C4-2B (cell line): ENCODE data around the gene FYB2.

Experiments
- CTCF ChIP-seq: fragments of 450-650 bp; conservative IDR thresholded peaks from 2 replicates; pipeline ENCODE4 v1.5.1; 2017; ENCODE audit warnings: mild to moderate bottlenecking
- ZFX ChIP-seq: fragments of 450-650 bp; IDR thresholded peaks from 2 replicates; pipeline ENCODE4 v1.6.1; 2017

- TF ChIP-seq CTCF = no peak
- no peak for TF ChIP-seq ZFX
Measured at GRCh38 chr1:56817716-56818463, 1.3 kb downstream of the FYB2 start.
